OCI-LY3 (cell line): ENCODE data around the gene INTS2.

Experiments
- H2AFZ ChIP-seq: fragments of 200-600, 300-600 bp; shearing (Covaris generic); 2 replicates; pipeline ENCODE4 v1.6.0; 2014; ENCODE audit warnings: antibody characterized with exemption, low read depth, low read length
- H3K27ac ChIP-seq: fragments of 200-600, 300-600 bp; sonication (generic); 2 replicates; pipeline ENCODE4 v1.5.1; 2014; ENCODE audit warnings: mild to moderate bottlenecking, low read length, moderate library complexity, mixed read lengths
- H3K27me3 ChIP-seq: fragments of 200-600, 300-600 bp; sonication (generic); 2 replicates; pipeline ENCODE4 v1.6.1; 2014; ENCODE audit warnings: low read depth, low read length, mixed read lengths
- H3K36me3 ChIP-seq: fragments of 200-600, 300-600 bp; sonication (generic); replicated peaks from 2 replicates; pipeline ENCODE3; 2014; ENCODE audit warnings: low read depth, low read length, mixed read lengths
- H3K4me1 ChIP-seq: fragments of 300-600, 200-600 bp; sonication (generic); 2 replicates; pipeline ENCODE4 v1.6.1; 2014; ENCODE audit warnings: low read length, mixed read lengths
- H3K4me2 ChIP-seq: fragments of 200-600, 300-600 bp; sonication (generic); 2 replicates; pipeline ENCODE4 v1.6.1; 2014; ENCODE audit warnings: low read length, mixed read lengths
- H3K4me3 ChIP-seq: fragments of 300-600, 200-600 bp; sonication (generic); 2 replicates; pipeline ENCODE4 v1.5.1; 2014; ENCODE audit warnings: antibody characterized with exemption, mild to moderate bottlenecking, low read length, moderate library complexity
- H3K79me2 ChIP-seq: fragments of 300-600, 200-600 bp; shearing (Covaris generic); 2 replicates; pipeline ENCODE4 v1.6.1; 2014; ENCODE audit warnings: mild to moderate bottlenecking, low read length, mixed read lengths
- H3K9ac ChIP-seq: fragments of 300-600, 200-600 bp; shearing (Covaris generic); 2 replicates; pipeline ENCODE4 v1.6.0; 2014; ENCODE audit warnings: mild to moderate bottlenecking, low read length, moderate library complexity
- H3K9me3 ChIP-seq: fragments of 200-600, 300-600 bp; shearing (Covaris generic); 2 replicates; pipeline ENCODE4 v1.6.1; 2014; ENCODE audit warnings: low read length, mixed read lengths; ENCODE audit not compliant: insufficient read depth
- H4K20me1 ChIP-seq: fragments of 200-600, 300-600 bp; sonication (generic); 2 replicates; pipeline ENCODE4 v1.6.1; 2016; ENCODE audit warnings: low read length, mixed read lengths; ENCODE audit not compliant: insufficient read depth
- EZH2phosphoT487 ChIP-seq: fragments of 200-600 bp; shearing (Covaris generic); IDR thresholded peaks from 2 replicates; pipeline ENCODE4 v1.6.1; 2018; ENCODE audit warnings: antibody characterized with exemption, mixed run types, low read depth
- TF ChIP-seq, protein P1 (sequence below): fragments of 200-600, 300-600 bp; sonication (generic); IDR thresholded peaks from 2 replicates; pipeline ENCODE4 v1.5.1; 2014; ENCODE audit warnings: antibody characterized with exemption, low read length, low read depth

Gene INTS2, protein sequence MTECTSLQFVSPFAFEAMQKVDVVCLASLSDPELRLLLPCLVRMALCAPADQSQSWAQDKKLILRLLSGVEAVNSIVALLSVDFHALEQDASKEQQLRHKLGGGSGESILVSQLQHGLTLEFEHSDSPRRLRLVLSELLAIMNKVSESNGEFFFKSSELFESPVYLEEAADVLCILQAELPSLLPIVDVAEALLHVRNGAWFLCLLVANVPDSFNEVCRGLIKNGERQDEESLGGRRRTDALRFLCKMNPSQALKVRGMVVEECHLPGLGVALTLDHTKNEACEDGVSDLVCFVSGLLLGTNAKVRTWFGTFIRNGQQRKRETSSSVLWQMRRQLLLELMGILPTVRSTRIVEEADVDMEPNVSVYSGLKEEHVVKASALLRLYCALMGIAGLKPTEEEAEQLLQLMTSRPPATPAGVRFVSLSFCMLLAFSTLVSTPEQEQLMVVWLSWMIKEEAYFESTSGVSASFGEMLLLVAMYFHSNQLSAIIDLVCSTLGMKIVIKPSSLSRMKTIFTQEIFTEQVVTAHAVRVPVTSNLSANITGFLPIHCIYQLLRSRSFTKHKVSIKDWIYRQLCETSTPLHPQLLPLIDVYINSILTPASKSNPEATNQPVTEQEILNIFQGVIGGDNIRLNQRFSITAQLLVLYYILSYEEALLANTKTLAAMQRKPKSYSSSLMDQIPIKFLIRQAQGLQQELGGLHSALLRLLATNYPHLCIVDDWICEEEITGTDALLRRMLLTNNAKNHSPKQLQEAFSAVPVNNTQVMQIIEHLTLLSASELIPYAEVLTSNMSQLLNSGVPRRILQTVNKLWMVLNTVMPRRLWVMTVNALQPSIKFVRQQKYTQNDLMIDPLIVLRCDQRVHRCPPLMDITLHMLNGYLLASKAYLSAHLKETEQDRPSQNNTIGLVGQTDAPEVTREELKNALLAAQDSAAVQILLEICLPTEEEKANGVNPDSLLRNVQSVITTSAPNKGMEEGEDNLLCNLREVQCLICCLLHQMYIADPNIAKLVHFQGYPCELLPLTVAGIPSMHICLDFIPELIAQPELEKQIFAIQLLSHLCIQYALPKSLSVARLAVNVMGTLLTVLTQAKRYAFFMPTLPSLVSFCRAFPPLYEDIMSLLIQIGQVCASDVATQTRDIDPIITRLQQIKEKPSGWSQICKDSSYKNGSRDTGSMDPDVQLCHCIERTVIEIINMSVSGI

DNA sequence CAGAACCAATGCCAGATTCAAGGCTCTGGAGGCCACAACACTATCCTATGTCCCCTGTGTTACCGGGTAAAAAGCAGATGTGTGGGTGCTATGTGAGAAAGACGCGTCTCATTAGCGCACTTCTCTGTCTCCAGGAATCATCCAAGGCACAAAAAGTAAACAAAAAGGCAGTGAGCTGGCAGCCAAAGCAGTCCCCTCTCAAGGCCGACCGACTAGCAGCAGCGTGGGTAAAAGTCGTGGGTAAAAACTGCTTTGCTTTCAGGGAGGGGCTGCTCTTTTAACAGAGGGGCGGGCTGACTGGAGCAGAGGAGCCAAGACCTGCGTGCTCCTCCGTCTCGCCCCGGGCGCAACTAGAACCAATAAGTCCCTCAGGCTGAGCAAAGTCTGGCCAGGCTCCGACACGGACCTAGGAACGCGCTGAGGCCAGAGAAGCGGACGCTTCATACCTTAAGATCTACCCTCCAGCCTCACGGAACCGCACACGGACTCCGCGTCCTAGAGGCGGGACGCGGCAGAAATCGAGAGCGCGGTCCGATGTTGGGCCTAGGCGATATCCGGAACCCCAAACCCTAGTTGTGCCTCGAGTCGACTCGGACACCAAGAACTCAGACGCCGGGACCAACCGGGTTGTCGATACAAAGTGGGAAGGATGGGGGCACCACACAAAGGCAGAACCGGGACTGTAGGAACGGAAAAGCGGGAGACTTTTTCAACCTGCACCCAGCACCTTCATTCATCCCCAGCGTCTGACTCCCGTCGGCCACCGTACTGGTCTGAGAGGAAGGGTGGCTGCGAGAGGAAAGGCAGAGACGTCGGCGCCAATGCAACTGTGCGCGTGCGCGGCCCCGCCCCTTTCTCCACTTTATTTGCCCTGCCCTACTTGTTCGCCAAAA lies at the start of gene INTS2:
Gene INTS2 (minus strand): TSS at position 775 of the 893 bp plus-strand sequence. CDS start 1,338 bp downstream, outside the sequence.
- no peaks in the 10 kb centered on the region for H3K9me3 ChIP-seq

DNA sequence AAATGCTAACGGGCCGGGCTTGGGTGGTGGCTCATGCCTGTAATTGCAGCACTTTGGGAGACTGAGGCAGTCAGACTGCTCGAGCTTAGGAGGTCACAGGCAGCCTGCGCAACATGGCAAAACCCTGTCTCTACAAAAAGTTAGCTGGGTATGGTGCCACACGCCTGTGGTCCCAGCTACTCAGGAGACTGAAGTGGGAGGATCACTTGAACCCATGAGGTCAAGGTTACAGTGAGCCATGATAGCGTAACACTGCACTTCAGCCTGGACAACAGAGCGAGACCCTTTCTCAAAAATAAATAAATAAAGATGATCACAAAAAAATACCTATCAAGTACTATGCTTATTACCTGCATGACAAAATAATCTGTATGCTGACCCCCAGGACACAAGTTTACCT lies 46.3 kb upstream of the INTS2 start:
- Histone ChIP-seq H3K4me3 (no peak overlapping the region), H3K4me1 (peaks cover 13% of the 10 kb centered on the region), H3K4me2 (no peak overlapping the region), H3K9ac (no peak overlapping the region), H3K79me2 (peaks cover 38% of the 10 kb centered on the region), H3K27ac (no peak overlapping the region), H4K20me1 (peaks cover 7% of the 10 kb centered on the region; the same call in 1 of the 2 replicates), H2AFZ (no peak overlapping the region), H3K36me3 (peaks cover 32% of the 10 kb centered on the region), H3K9me3 (no peaks in the 10 kb centered on the region), H3K27me3 (no peaks in the 10 kb centered on the region)
- TF ChIP-seq, protein P1, sequence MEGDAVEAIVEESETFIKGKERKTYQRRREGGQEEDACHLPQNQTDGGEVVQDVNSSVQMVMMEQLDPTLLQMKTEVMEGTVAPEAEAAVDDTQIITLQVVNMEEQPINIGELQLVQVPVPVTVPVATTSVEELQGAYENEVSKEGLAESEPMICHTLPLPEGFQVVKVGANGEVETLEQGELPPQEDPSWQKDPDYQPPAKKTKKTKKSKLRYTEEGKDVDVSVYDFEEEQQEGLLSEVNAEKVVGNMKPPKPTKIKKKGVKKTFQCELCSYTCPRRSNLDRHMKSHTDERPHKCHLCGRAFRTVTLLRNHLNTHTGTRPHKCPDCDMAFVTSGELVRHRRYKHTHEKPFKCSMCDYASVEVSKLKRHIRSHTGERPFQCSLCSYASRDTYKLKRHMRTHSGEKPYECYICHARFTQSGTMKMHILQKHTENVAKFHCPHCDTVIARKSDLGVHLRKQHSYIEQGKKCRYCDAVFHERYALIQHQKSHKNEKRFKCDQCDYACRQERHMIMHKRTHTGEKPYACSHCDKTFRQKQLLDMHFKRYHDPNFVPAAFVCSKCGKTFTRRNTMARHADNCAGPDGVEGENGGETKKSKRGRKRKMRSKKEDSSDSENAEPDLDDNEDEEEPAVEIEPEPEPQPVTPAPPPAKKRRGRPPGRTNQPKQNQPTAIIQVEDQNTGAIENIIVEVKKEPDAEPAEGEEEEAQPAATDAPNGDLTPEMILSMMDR = no peak
- no peak for TF ChIP-seq EZH2phosphoT487

More for the DNA sequence above, at the start of gene INTS2:
- H3K4me1 ChIP-seq = peaks cover 14% of the 10 kb centered on the region
- H3K27me3 ChIP-seq = no peaks in the 10 kb centered on the region
- peak within 1 kb of the TSS; percentile 94 for H3K4me3 ChIP-seq
- peak within 1 kb of the TSS; percentile 82 for H3K9ac ChIP-seq
- H3K79me2 ChIP-seq = peaks cover 19% of the 10 kb centered on the region
- H3K27ac ChIP-seq = peak within 1 kb of the TSS; percentile 40
- TF ChIP-seq, protein P1 = no peak
- no peak for TF ChIP-seq EZH2phosphoT487
- H2AFZ ChIP-seq = peak within 1 kb of the TSS; percentile 97
- H3K4me2 ChIP-seq = peak within 1 kb of the TSS; percentile 97
- no peaks in the 10 kb centered on the region for H4K20me1 ChIP-seq
- H3K36me3 ChIP-seq = peaks cover 10% of the 10 kb centered on the region

DNA sequence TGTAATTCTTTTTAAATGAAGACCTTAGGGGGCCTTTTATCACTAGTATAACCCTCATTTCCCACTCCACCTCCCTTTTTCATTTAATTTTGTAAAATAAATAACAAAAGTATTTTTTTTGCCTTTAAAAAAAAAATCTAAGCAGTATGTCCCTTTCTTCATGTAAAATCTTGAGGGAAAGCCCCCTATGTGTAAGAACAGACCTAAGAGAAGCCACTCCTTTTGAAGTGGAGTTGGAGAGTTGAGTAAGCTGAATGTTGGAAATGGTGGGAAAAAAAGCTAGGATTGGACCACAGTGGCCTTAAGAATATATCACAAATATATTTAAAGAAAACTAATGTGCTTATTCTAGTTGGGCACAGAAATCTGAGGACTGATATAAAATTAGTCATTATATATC lies 44.5 kb upstream of the INTS2 start:
- Histone ChIP-seq H3K79me2 (peaks cover 29% of the 10 kb centered on the region), H3K27ac (no peak overlapping the region), H2AFZ (no peak overlapping the region), H3K4me3 (no peak overlapping the region), H3K9me3 (no peaks in the 10 kb centered on the region), H3K9ac (no peak overlapping the region), H3K4me2 (no peak overlapping the region), H3K27me3 (no peaks in the 10 kb centered on the region), H3K4me1 (peaks cover 13% of the 10 kb centered on the region), H3K36me3 (peaks cover 35% of the 10 kb centered on the region), H4K20me1 (peaks cover 7% of the 10 kb centered on the region; the same call in 1 of the 2 replicates)
- TF ChIP-seq, protein P1 = no peak
- TF ChIP-seq EZH2phosphoT487 = no peak
